Jurkat, Clone E6-1 (cell line): ENCODE data around the gene RABAC1.
"Not testable (repeated sequence)": the region's sequence is repeated elsewhere in the genome, so short reads cannot be mapped to it uniquely, and the experiment has no call there.

ENCODE experiments used
- DNase-seq: peaks from one replicate; pipeline ENCODE4 v3.0.0-alpha.2; 2011; ENCODE audit warnings: low read depth, low spot score
- H3K4me3 ChIP-seq: 2 replicates; pipeline ENCODE4 v1.5.1; 2011; ENCODE audit warnings: mild to moderate bottlenecking, low read length, control low read depth, moderate library complexity

Gene RABAC1

DNA sequence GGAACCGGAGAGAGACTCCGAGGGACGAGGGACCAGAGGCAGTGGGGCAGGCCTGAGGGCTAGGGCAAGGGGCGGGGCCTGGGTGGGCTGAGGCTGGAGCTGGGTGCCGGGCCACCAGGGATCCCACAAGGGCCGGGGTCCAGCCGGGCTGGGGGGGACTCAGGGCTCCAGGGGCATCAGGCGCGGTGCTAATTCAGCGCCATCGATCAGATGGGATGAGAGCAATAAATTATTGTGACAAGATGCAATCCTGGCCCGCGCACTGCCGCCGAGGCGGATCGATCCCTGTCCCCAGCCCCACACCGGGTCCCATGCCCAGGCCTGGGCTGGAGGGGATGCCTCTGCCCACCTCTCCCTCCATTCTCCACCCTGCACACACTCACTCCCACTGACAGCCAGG, 36.5 kb downstream of the RABAC1 start:
- no peak for DNase-seq
- H3K4me3 ChIP-seq: no peak overlapping the region

DNA sequence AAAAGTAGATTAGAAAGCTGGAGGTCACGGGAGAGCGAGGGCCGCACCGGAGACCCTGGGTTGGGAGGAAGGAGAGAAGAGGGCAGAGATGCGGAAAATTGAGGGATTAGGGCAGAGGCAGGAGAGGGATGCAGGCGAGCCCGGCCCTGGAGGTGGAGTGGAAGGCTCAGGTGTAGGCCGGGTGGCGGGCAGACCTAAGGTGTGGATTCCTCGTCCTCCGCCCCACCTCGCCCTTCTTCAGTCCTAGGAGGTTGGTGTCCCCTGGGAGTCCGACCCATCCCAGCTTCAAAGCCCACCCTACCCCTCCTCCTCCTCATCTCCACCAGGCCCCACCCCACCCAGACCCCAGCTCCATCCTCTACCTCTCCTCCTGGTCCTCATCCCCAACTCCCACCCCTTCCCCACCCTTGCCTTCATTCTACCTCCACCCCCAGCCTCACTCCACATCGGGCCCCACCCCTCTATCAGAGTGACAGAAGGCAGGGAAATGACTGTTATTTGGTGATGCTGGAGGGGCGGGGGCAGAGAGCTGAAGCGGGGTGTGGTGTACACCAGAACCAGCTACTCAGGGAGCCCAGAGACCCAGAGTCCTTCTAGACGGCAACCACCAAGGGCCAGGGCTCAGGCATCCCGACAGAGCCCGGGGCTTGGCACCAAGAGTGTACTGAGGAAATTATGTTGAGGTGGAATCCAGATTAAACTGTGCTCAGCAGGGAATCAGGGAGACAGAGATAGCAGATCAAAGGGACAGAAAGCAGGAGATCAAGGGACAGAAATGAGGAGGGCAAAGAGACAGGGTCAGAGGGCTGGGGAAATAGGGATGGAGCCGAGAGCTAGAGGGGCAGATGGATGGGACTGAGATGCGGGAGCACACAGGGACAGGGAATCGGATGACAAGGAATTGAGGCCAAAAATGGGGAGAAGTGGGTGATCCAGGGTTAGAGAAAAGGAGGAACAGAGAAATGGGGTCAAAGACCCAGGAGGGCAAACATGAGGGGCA, 37.2 kb downstream of the RABAC1 start:
- H3K4me3 ChIP-seq: no peak overlapping the region
- DNase-seq: no peak

DNA sequence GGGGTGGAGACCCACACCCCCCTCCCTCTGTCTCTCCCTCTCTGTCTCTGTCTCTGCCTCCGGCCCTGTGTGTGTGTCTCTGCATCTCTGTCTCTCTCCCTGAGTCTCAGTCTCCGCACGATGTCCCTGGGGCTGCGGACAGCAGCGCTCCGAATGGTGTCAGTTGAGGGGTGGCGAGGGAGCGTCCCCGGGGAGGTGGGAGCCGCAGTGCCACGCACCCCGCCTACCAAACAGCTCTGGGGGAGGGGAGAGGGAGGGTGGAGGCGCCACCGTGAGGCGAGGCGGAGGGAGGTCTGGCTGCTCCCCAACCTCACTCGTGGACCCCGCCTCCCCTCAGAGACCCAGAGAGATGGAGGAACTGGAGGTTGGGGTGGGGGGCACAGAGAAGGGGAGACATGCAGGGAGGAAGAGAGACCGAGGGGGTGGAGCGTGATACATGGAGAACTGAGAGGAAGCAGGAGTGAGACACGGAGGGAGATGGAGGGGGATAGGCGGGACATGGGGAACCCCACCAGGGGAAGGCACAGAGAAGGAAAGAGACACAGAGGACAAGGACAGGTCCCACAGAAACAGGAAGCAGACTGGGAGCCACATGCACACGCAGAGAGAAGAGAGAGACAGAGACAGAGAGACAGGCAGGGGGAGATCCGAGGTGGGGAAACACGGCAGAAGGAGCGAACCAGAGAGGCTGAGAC, 38.1 kb downstream of the RABAC1 start:
- no peak overlapping the region for H3K4me3 ChIP-seq
- no peak for DNase-seq

DNA sequence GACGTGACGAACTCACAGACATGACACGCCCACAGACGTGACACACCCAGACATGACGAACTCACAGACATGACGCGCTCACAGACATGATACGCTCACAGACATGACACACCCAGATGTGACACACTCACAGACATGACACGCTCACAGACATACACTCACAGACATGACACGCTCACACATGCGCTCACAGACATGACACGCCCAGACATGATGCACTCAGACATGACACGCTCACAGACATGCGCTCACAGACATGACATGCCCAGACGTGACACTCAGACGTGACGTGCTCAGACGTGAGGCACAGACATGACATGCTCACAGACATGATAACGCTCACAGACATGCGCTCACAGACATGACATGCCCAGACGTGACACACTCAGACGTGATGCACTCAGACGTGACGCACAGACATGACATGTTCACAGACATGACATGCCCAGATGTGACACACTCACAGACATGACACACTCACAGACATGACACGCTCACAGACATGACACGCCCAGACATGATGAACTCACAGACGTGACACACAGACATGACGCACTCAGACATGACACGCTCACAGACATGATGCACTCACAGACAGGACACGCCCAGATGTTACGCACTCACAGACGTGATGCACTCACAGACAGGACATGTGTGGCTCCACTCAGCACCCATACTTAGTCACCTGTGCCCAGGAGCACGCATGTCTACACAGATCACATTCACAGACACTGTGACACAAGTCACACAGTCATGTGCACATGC, 39.0 kb downstream of the RABAC1 start:
- DNase-seq: no peak
- H3K4me3 ChIP-seq: no peak overlapping the region

DNA sequence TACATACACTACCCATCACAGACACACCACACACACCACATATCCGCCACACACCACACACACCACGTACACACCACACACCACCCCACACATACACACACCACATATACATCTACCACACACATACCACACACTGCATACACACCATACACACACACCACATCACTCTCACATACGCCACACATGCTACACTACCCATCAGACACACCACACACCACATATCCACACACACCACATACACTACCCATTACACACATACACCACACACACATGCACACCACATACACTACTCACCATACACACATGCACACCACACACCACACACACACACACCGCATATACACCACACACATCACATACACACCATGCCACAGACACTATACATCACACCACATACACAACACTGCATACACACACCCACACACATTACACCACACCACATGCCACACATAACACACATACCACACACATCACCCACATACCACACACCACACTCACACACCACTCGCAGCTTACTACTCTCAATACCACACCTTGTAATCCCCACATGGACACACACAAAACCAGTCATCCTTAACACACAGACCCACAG, 40.4 kb downstream of the RABAC1 start:
- DNase-seq: no peak
- H3K4me3 ChIP-seq: no peak overlapping the region

DNA sequence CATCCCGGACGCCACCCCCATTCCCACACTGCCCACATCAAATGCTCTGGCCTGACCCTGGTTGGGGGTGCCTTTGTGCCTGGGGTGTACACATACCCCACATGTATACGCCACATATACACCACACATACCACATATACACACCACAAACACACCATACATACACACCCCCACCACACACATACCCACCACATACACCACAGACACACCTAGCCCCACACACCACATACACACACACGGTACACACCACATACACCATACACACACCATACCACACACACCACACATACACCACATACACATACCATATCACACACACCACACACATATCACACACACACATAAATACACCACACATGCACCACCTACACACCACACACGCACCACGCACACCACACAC, 41.0 kb downstream of the RABAC1 start:
- no peak for DNase-seq

DNA sequence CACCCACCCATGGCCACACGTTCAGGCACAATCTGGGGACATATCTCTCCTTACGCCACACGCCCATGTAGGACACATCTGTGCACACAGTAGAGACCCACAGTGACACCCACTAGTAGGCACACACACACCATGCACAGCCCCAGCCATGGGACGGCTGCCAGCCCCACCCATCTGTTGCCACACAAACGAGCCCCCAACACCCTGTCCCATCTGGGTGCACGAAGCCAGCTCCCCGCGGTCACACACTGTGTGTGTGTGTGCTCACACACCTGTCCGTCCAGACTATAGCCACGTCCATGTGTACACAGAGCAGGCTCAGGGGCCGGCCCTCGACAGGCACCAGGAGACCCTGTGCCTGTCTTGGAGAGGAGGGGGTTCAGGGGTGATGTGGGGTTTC, 41.4 kb downstream of the RABAC1 start:
- H3K4me3 ChIP-seq: no peak overlapping the region
- DNase-seq: no peak

More for the DNA sequence above, 41.0 kb downstream of the RABAC1 start:
- no peak overlapping the region for H3K4me3 ChIP-seq

DNA sequence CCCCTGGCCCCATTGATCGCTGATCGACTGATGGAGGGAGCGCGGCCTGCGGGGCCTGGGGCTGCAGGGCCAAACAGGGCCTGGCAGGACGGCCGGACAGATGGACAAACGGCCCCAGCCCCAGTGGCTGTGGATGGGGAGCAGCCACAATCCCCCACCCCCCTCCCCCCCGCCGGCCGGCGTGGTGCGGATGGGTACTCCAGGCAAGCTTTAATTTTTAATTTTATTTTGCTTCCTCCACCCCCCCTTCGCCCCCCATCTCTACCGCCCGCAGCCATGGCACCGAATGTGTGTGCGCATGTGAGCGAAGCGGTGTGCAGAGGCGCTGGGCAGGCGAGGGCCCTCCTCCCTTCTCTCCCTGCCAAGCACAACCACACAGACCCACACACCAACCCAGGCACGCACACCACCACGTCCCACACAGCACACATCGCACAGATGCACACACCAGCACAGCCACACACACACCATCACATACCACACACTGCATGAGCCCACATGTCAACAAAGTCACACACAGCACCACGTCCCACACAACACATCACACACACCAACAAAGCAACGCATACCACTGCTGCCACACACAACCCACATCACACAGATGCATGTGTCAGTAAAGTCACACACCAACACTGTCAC, 43.2 kb downstream of the RABAC1 start:
- DNase-seq: no peak
- H3K4me3 ChIP-seq: no peak overlapping the region

DNA sequence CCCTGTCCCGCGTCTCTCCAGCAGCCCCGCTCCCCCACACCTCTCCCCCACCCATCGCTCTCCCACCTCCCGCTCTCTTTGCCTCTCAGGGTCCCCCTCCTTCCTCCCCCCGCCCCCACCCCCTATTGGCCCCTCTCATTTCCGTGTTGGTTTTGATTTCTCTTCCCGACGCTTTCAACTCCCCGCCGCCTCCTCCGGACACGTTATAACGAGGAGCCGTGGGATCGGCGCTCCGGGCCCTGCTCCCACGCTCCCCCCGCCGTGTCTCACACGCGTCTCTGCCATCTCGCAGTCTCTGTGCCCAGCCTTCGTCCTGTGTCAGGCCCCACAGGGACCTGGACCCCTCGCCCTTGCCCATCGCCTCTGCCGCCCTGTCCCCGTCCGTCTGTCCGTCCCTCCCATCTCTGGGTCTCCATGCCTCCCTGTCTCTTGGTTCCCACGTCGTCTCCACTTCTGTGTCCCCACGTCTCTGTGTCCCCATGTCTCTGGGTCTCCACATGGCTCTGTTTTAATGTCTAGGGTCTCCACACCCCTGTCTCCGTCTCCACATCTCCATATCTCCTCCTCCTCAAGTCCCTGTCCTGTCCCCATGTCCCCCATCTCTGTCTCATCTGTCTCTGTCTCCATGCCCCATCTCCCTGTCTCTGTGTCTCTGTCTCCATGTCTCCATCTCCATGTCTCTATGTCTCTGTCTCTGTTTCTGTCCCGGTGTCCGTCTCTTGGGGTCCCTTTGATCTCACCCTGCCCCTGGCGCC, 43.9 kb downstream of the RABAC1 start:
- no peak for DNase-seq
- H3K4me3 ChIP-seq: peak overlapping the region; percentile 30

DNA sequence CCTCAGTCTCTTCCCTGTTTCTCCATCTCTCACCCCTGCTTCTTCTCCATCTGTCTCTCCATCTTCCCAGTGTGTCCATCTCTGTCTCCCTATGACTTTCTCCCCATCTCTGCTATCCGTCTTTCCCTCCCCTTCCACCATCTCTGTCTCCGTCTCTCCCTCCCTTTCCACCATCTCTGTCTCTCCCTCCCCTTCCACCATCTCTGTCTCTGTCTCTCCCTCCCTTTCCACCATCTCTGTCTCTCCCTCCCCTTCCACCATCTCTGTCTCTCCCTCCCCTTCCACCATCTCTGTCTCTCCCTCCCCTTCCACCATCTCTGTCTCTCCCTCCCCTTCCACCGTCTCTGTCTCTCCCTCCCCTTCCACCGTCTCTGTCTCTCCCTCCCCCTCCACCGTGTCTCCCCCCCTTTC, 44.7 kb downstream of the RABAC1 start:
- not testable (repeated sequence) for H3K4me3 ChIP-seq, DNase-seq

DNA sequence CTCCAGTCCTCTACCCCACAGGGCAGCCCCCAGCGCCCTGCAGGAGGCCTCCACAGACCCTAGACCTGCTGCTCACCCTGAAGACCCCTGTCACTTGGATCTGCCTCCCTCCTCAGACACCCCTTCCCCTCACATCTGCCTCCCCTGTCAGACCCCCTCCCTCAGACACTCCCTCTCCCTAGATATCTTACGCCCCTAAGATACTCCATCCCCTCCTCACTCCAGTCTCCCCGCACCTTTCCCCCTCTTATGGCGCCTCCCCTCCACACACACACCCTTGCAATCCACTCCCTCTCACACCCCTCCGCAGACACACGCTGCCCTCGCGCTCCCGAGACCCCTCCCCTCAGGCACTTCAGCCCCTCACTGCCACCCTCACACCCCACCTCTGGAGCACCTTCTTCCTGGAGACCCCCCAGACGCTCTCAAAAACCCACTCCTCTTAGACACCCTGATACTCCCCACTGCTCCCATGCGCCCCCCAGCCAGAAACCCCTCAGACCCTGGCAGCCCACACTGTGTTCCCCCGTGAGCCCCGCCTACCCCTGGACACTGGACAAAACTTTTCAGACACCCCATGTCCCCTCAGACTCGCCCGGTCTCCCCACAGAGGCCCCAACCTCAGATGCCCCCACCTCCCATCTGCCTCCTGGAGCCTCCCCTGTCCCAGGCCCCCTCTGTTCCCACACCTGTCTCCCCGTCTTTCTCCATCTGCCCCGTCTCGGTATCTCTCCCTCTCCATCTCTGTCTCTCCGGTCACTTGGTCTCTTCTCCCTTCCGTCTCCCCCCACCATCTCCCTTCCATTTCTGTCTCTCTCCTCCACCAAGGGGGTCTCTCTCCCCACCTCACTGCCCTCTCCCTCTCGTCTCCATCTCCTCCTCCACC, 45.3 kb downstream of the RABAC1 start:
- H3K4me3 ChIP-seq: no peak overlapping the region

DNA sequence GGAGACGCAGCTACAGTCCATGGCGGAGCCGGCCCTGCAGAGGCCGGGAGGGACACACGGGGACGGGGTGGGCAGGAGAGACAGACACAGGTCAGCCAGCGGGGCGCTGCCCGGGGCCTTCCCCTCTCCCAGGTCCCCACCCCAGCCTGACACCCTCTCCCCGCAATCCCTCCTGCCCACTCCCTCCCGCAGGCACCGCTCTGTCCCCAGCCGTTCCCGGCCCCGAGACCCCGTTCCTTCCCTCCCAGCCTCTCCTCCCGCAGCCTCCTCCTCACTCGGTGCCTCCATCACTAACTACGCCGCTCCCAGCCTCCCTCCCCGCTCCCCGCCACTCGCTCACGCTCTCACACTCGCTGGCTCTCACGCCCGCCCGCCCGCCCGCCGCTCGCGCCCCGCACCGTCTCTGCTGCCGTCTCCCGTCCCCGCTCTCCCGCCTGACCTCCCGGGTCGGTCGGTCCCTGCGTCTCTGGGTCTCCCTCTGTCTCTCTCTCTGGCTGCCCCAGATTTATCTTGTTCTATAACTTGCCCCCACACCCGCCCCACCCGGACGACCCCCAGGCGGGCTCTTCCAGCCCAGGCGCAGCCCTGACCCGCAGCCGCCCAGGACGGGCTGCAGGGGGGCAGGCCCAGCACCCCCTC, 46.1 kb downstream of the RABAC1 start:
- no peak overlapping the region for H3K4me3 ChIP-seq
- no peak for DNase-seq

More for the DNA sequence above, 45.3 kb downstream of the RABAC1 start:
- no peak for DNase-seq

DNA sequence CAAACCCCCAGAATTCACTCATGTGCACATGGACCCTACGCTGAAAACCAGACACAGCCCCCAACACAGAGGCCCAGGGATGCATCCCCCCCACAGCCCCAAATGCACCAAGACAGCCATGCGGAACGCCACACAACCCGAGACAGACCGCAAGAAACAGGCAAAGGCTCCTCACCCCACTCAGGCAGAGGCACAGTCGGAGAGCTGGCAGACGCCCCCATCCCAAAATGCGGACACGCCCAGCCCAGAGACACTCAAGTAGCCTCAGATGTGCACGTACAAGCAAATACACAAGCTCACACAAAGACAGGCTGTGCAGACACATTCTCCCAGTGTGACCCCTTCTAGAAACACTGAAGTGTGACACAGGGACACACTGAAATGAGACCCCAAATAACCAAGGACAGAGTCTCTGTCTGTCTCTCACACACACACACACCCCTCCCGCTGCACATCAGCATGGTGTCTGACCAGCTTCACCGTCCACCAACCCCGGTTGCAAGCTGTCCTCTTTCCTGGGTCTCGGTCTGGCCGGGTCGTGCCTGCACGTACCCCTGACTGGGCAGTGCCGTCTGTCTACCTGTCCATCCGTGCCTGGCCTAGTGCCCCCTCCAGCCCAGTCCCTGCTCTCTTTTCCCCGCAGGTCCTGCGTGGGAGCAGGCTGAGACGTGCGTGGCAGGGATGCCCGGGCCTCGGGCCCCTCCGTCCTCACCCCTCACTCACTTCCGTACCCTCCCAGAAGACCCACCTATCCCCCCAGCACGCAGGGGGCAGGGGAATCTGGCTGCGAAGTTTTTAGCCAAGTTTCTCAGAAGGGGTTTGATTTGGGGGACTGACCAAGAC, 47.0 kb downstream of the RABAC1 start:
- no peak for DNase-seq
- no peak overlapping the region for H3K4me3 ChIP-seq

DNA sequence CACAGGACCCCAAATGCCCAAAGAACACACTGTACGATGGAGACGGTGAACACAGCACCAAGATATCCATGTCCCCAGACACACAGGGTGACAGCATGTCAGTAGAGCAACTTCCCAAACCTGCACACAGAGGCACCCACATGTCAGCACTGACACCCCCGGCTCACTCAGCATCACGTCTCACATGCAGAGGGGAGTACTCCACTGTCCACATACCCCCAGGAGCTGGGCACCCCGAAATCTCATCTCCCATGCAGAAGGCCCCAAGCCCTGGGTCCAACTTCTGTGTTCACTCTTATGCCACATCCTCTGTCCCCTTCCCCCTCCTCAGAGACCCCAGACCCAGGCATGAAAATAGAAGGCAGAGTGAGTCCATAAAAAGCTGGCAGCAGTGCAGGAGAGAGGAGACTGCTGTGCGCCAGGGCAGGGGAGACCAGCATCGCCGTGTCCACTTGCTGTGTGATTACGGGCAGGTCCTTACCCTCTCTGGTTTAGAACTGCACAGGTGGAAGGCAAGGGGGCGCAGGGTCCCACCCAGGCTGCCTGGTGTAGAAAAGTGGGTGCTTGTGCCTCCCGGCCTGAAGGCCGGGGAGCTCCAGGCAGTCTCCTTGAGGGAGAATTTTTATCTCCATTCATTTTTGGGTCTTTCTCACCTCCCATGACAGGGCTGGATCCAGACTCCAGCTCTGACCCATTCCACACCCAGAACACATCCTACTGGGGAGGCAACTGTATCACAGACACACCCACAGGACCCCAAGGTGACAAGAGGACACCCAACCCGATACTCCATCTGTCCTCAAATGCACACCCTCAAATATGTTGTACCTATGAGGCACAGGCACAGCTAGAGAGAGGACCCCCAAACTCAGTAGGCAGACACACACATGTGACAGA, 47.9 kb downstream of the RABAC1 start:
- H3K4me3 ChIP-seq: no peak overlapping the region
- DNase-seq: no peak
